Occipital lobe (tissue), 2 donors: ENCODE results near the gene LCN12. TPM values are rescaled to one million over a fixed set of nuclear protein-coding genes. Genes with fewer than 3 reads are reported as not detected.

Source experiments
- DNase-seq: peaks from one replicate; lab custom pipeline; 2025; lab: John Stamatoyannopoulos, UW
- total RNA-seq: library from RNA; depleted of rRNA; stranded (reverse); fragments of >200 nt; gene quantifications from one replicate; pipeline ENCODE4 v1.2.3, GENCODE V29; 2014

The LCN12 gene
- total RNA-seq: not detected

GRCh38 chr9:136951541-136952320 is at the start of gene LCN12:
TSS of gene LCN12 (plus strand) at chr9:136952273. CDS start at chr9:136952328, 55 bp downstream.
- DNase-seq: no peak

- DNase-seq: no peak
Measured at GRCh38 chr9:136903041-136903554, 49.0 kb upstream of the LCN12 start.

- no peak for DNase-seq
Measured at GRCh38 chr9:136906266-136906665, 45.8 kb upstream of the LCN12 start.

GRCh38 chr9:136907011-136907914 is 44.8 kb upstream of the LCN12 start:
- no peak for DNase-seq

- no peak for DNase-seq
Measured at GRCh38 chr9:136910197-136910900, 41.7 kb upstream of the LCN12 start.

- no peak for DNase-seq
Measured at GRCh38 chr9:136910901-136911245, 41.2 kb upstream of the LCN12 start.

- DNase-seq: no peak
Measured at GRCh38 chr9:136913701-136914438, 38.2 kb upstream of the LCN12 start.

GRCh38 chr9:136915632-136916329 is 36.3 kb upstream of the LCN12 start:
- DNase-seq: no peak

- no peak for DNase-seq
Measured at GRCh38 chr9:136916330-136917184, 35.5 kb upstream of the LCN12 start.

- no peak for DNase-seq
Measured at GRCh38 chr9:136917902-136918301, 34.2 kb upstream of the LCN12 start.

GRCh38 chr9:136920069-136920468 is 32.0 kb upstream of the LCN12 start:
- DNase-seq: no peak

GRCh38 chr9:136920734-136921231 is 31.3 kb upstream of the LCN12 start:
- DNase-seq: no peak

- no peak for DNase-seq
Measured at GRCh38 chr9:136921307-136921706, 30.8 kb upstream of the LCN12 start.

GRCh38 chr9:136921718-136922117 is 30.4 kb upstream of the LCN12 start:
- DNase-seq: no peak

GRCh38 chr9:136922540-136922939 is 29.5 kb upstream of the LCN12 start:
- DNase-seq: no peak

GRCh38 chr9:136923881-136924280 is 28.2 kb upstream of the LCN12 start:
- no peak for DNase-seq

GRCh38 chr9:136925414-136926153 is 26.5 kb upstream of the LCN12 start:
- DNase-seq: no peak

- DNase-seq: no peak
Measured at GRCh38 chr9:136926154-136926704, 25.8 kb upstream of the LCN12 start.
